HepG2 (cell line): ENCODE results near the gene ASIC2.

Experiments used
- CREB1 ChIP-seq, 2 experiments: fragments of 450-650 bp in 1 of 2; IDR thresholded peaks; 2 replicates each; pipeline ENCODE4 v1.6.1; 2016 to 2017; ENCODE audit warnings: control low read depth in 1 of 2, mild to moderate bottlenecking in 1 of 2, missing compliant biosample characterization in 1 of 2, missing genetic modification characterization in 1 of 2
- CTCF ChIP-seq: sonication (generic); formaldehyde crosslinking; IDR thresholded peaks from 2 replicates; pipeline ENCODE4 v1.5.0; 2020; ENCODE audit warnings: mild to moderate bottlenecking, missing genetic modification reagents, moderate library complexity
- NFIC ChIP-seq: IDR thresholded peaks from 2 replicates; pipeline ENCODE4 v1.6.1; 2012; ENCODE audit warnings: mild to moderate bottlenecking, low read length, inconsistent platforms
- TP53 ChIP-seq: sonication (generic); formaldehyde crosslinking; conservative IDR thresholded peaks from 2 replicates; pipeline ENCODE4 v1.4.0; 2020; ENCODE audit warnings: missing genetic modification reagents
- ZC3H4 ChIP-seq: sonication (generic); formaldehyde crosslinking; IDR thresholded peaks from 2 replicates; pipeline ENCODE4 v1.4.0; 2020; ENCODE audit warnings: missing genetic modification reagents, borderline replicate concordance
- ZFAT ChIP-seq: sonication (generic); formaldehyde crosslinking; conservative IDR thresholded peaks from 2 replicates; pipeline ENCODE4 v1.8.1; 2023; ENCODE audit warnings: missing genetic modification reagents, inconsistent platforms
- ZNF263 ChIP-seq: sonication (generic); formaldehyde crosslinking; IDR thresholded peaks from 2 replicates; pipeline ENCODE4 v1.4.0; 2020; ENCODE audit warnings: missing genetic modification reagents
- ZNF3 ChIP-seq: IDR thresholded peaks from 2 replicates; pipeline ENCODE4 v1.7.0; 2017; ENCODE audit warnings: inconsistent platforms
- ZNF34 ChIP-seq: sonication (generic); formaldehyde crosslinking; IDR thresholded peaks from 2 replicates; pipeline ENCODE4 v1.4.0; 2020; ENCODE audit warnings: mild to moderate bottlenecking, missing genetic modification reagents, borderline replicate concordance
- ZNF407 ChIP-seq: sonication (generic); formaldehyde crosslinking; IDR thresholded peaks from one replicate; pipeline ENCODE4 v1.5.1; 2020; ENCODE audit warnings: mild to moderate bottlenecking, missing genetic modification reagents; ENCODE audit errors: not compliant biosample characterization

GRCh38 chr17:33106525-33107165 lies 186.4 kb downstream of the ASIC2 start:
- TF ChIP-seq ZNF407 (CRISPR knock-in tag): no peak
- no peak for TF ChIP-seq ZNF34 (CRISPR knock-in tag)
- no peak for TF ChIP-seq ZNF3 (CRISPR knock-in tag)
- no peak for TF ChIP-seq CREB1 (IDR thresholded peaks at IDR 0.05)
- no peak for TF ChIP-seq CREB1 (CRISPR knock-in tag; IDR thresholded peaks at IDR 0.05)
- no peak for TF ChIP-seq ZC3H4 (CRISPR knock-in tag)
- TF ChIP-seq NFIC: no peak
- no peak for TF ChIP-seq ZFAT (CRISPR knock-in tag)
- TF ChIP-seq CTCF (CRISPR knock-in tag): no peak
- no peak for TF ChIP-seq ZNF263 (CRISPR knock-in tag)
- TF ChIP-seq TP53: no peak
